ENCODE data around the gene GP5. TPM values are rescaled to one million over a fixed set of nuclear protein-coding genes. Genes with fewer than 3 reads are reported as not detected.

Gene GP5
- total RNA-seq, 2 donors from 2014 or later = 0.11 TPM; not detected in 1

- Histone ChIP-seq H3K36me3 (no peaks in the 10 kb centered on the region), H3K27ac (no peak overlapping the region), H3K4me1 (no peaks in the 10 kb centered on the region), H3K27me3 (no peaks in the 10 kb centered on the region), H3K4me3 (no peak overlapping the region), H3K9ac (ENCODE audit: low read depth in 2 of 2, low read length in 2 of 2) (no peak overlapping the region), H3K9me3 (no peaks in the 10 kb centered on the region)
- no peak for DNase-seq
- intact Hi-C loops (cut with DNase I) = no loop called here
- no peak for TF ChIP-seq CTCF (IDR thresholded peaks at IDR 0.05)
Measured at GRCh38 chr3:194348354-194348753, 50.7 kb downstream of the GP5 start.

- Histone ChIP-seq H3K9me3 (no peaks in the 10 kb centered on the region), H3K4me1 (no peaks in the 10 kb centered on the region), H3K27me3 (no peaks in the 10 kb centered on the region), H3K36me3 (no peaks in the 10 kb centered on the region), H3K9ac (ENCODE audit: low read depth in 2 of 2, low read length in 2 of 2) (no peak overlapping the region), H3K4me3 (no peak overlapping the region), H3K27ac (no peak overlapping the region)
- no peak for TF ChIP-seq CTCF (IDR thresholded peaks at IDR 0.05)
- intact Hi-C loops (cut with DNase I) = no loop called here
- DNase-seq = no peak
Measured at GRCh38 chr3:194346621-194347020, 52.4 kb downstream of the GP5 start.

- intact Hi-C loops (cut with DNase I) = no loop called here
- DNase-seq = no peak
- Histone ChIP-seq H3K9ac (ENCODE audit: low read depth in 2 of 2, low read length in 2 of 2) (no peak overlapping the region), H3K4me1 (no peaks in the 10 kb centered on the region), H3K27ac (no peak overlapping the region), H3K9me3 (no peaks in the 10 kb centered on the region), H3K36me3 (no peaks in the 10 kb centered on the region), H3K4me3 (no peak overlapping the region), H3K27me3 (no peaks in the 10 kb centered on the region)
- no peak for TF ChIP-seq CTCF (IDR thresholded peaks at IDR 0.05)
Measured at GRCh38 chr3:194346035-194346434, 53.0 kb downstream of the GP5 start.

Other genes with a start within 250 kb of the GP5 start
- under 1 TPM in 1 of 2 donors, not detected in 1; 0.15 TPM for gene CPN2, start 47.9 kb downstream of the GP5 start, total RNA-seq
- gene LRRC15, start 29.5 kb downstream of the GP5 start, total RNA-seq = under 1 TPM; 0.32 to 0.89 TPM
- gene ATP13A3, start 87.7 kb upstream of the GP5 start, total RNA-seq = 10 to 100 TPM; 86.0 to 89.8 TPM
- gene TMEM44, start 234.2 kb upstream of the GP5 start, total RNA-seq = 10 to 100 TPM; 40.1 to 43.2 TPM

All from colonic mucosa (tissue), 4 donors.